WI38 (cell line): Measurements from ENCODE around the gene RNF182.

Source experiments
- H3K4me3 ChIP-seq: 2 replicates; pipeline ENCODE4 v1.5.1; 2011; ENCODE audit warnings: low read depth, mild to moderate bottlenecking, control low read depth, low read length
- TF ChIP-seq, protein P1 (sequence below): IDR thresholded peaks from 2 replicates; pipeline ENCODE4 v1.5.1; 2012; ENCODE audit warnings: low read depth, mild to moderate bottlenecking, control low read depth, low read length

Gene RNF182

GRCh38 chr6:14009431-14009830 lies 84.7 kb downstream of the RNF182 start:
- TF ChIP-seq, protein P1, sequence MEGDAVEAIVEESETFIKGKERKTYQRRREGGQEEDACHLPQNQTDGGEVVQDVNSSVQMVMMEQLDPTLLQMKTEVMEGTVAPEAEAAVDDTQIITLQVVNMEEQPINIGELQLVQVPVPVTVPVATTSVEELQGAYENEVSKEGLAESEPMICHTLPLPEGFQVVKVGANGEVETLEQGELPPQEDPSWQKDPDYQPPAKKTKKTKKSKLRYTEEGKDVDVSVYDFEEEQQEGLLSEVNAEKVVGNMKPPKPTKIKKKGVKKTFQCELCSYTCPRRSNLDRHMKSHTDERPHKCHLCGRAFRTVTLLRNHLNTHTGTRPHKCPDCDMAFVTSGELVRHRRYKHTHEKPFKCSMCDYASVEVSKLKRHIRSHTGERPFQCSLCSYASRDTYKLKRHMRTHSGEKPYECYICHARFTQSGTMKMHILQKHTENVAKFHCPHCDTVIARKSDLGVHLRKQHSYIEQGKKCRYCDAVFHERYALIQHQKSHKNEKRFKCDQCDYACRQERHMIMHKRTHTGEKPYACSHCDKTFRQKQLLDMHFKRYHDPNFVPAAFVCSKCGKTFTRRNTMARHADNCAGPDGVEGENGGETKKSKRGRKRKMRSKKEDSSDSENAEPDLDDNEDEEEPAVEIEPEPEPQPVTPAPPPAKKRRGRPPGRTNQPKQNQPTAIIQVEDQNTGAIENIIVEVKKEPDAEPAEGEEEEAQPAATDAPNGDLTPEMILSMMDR, result no peak
- H3K4me3 ChIP-seq, result no peak overlapping the region

DNA sequence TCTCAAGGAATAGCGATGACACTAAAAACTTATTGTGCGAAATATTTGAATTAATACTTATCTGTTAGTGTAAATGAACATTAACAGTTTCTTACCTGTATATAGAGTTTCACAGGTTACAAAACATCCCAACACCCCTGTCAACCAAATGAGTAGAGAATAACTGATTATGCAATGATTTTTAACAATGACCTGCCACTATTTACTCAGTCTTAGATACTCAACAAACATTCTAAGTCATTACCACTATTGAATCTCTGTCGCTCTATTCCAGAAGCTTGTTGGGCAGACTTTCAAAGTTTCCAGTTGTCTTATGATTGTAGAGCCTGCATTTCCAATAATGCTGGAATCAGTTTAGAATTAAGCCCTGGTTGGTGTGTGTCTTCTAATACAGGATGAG lies 85.5 kb downstream of the RNF182 start:
- no peak overlapping the region for H3K4me3 ChIP-seq
- TF ChIP-seq, protein P1, result no peak

DNA sequence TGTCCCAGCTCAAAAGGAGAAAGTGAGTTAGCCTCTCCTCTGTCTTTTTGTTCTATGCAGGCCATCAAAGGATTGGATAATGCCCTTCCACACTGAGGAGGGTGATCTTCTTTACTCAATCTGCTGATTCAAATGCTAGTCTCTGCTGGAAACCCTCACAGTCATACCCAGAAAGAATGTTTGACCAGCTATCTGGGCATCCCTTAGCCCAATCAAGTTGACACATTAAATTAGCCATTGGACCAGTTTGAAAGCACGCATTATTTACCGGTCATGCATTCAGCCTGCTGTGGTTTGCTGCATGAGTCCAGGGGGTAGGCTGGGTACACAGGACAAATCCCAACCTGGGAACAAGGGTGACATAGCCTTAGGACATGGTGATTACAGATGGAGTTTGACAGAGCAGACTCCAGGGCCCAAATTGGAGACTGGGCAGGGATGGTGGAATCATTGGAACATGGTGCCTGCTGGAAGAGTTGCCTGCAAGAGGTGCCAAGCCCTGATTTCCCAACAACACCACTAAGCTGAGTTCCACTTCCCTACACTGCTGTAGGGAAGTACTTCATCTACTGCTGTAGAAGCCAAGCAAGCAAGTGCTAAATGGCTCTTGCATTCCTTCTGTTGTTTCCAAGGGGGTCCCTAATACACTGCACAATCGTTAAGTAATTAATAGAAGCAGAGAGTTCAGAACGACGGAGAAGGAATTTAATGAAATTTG lies 87.7 kb downstream of the RNF182 start:
- H3K4me3 ChIP-seq, result no peak overlapping the region
- TF ChIP-seq, protein P1, result no peak

DNA sequence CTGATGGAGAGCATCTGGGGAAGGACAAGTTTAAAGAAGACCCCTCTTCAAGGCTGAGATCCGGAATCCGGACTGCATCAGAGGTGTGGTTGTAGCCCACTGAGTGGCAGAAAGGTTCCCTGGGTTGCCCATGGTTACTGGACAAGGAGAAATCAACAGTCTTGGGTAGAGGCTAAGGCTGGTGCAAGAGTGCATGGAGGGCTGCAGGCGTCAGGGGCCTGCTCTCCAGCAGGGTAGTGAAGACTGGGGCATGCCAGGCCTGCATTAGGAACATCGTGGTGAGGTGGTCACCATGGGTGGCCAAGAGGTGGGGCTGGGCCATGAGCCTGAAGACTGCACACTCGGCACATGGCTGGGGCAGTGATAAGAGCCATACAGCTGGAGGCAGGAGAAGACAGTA lies 91.2 kb downstream of the RNF182 start:
- TF ChIP-seq, protein P1, result no peak
- no peak overlapping the region for H3K4me3 ChIP-seq

DNA sequence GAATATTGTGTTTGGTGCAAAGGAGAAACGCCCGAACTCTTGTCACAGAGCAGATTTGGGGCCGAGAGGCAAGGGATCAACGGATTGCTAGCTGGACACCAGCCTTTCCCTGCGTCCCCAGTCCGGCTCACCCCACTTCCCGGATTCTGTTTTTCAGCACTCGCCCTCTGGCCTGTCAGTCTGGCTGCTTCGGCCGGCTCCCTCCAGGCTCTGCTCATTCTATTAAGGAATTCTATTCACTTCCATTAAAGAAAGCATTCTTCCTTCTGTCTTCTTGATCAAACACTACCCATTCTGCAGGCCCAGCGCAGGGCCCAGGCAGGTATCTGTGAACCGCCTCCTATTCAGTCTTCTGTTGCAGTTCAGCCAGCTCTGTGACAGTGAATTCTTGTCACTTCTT lies 91.7 kb downstream of the RNF182 start:
- no peak overlapping the region for H3K4me3 ChIP-seq
- TF ChIP-seq, protein P1, result no peak

DNA sequence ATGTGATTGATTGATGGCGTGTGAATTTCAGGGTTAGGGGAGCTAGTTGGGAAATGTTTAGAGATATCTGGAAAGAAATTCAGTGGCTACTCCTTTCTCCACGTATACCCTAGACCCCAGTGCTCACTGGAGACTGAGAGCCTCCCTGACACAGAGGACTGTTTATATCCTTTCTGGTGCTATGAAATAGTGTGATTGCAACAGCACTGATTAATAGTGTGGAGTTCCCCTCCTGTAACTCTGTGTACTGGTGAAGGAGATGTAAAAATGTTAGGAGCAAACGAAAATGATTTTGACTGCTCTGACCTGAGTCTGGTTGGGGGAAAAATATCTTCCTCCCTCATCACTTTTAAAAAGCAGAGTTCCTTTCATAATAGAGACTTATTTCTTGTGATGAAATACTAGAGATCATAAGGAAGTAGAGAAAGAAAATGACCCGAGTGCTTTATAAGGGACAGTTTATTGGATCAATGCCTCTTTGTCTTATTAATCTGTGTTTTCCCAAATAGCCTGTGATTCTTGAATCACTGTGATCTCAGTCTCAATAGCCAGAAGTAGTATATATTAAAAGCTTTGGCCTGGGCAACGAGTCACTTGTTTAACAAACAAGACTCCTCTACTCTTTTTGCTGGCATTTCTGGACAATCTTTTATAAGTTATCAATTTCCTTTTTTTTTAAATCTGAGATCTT lies 92.3 kb downstream of the RNF182 start:
- TF ChIP-seq, protein P1, result no peak
- H3K4me3 ChIP-seq, result no peak overlapping the region
